Osteoblast (primary cell): ENCODE measurements around the gene BZW2. TPM values are rescaled to one million over a fixed set of nuclear protein-coding genes. Genes with fewer than 3 reads are reported as not detected.

Experiments
- DNase-seq: peaks from one replicate; pipeline ENCODE4 v3.0.0; 2011; ENCODE audit warnings: low spot score, mixed read lengths; ENCODE audit not compliant: insufficient read length; ENCODE audit errors: missing footprints
- H2AFZ ChIP-seq: 2 replicates; pipeline ENCODE4 v1.6.0; 2011; ENCODE audit warnings: mild to moderate bottlenecking, low read length
- H3K27ac ChIP-seq: 2 replicates; pipeline ENCODE4 v1.5.1; 2011; ENCODE audit warnings: mild to moderate bottlenecking, low read depth, low read length, moderate library complexity
- H3K27me3 ChIP-seq: 2 replicates; pipeline ENCODE4 v1.6.0; 2012; ENCODE audit warnings: mild to moderate bottlenecking, control low read depth, inconsistent platforms, low read length, moderate library complexity; ENCODE audit not compliant: insufficient read depth
- H3K36me3 ChIP-seq: 2 replicates; pipeline ENCODE4 v1.5.1; 2011; ENCODE audit warnings: mild to moderate bottlenecking, low read length, control low read depth, moderate library complexity; ENCODE audit not compliant: insufficient read depth
- H3K4me1 ChIP-seq: 2 replicates; pipeline ENCODE4 v1.5.1; 2011; ENCODE audit warnings: mild to moderate bottlenecking, low read length, control low read depth, moderate library complexity; ENCODE audit not compliant: insufficient read depth
- H3K4me2 ChIP-seq: 2 replicates; pipeline ENCODE4 v1.6.0; 2011; ENCODE audit warnings: mild to moderate bottlenecking, low read length; ENCODE audit not compliant: insufficient read depth
- H3K4me3 ChIP-seq: fragments of 200-600 bp; sonication (generic); 3 replicates; pipeline ENCODE4 v1.5.1; 2012; ENCODE audit warnings: mild to moderate bottlenecking, low read length, inconsistent platforms; ENCODE audit not compliant: insufficient read depth
- H3K79me2 ChIP-seq: 2 replicates; pipeline ENCODE4 v1.6.0; 2012; ENCODE audit warnings: mild to moderate bottlenecking, low read length, control low read depth, inconsistent platforms; ENCODE audit not compliant: insufficient read depth
- H3K9me3 ChIP-seq: 2 replicates; pipeline ENCODE4 v1.5.1; 2011; ENCODE audit warnings: low read depth, low read length, control low read depth
- H4K20me1 ChIP-seq: 2 replicates; pipeline ENCODE4 v1.6.0; 2012; ENCODE audit warnings: mild to moderate bottlenecking, low read length, control low read depth; ENCODE audit not compliant: insufficient read depth
- total RNA-seq: library from RNA; depleted of rRNA; stranded (reverse); fragments of >200 nt; gene quantifications from 2 replicates; pipeline ENCODE4 v1.2.3, GENCODE V29; 2012
- TF ChIP-seq, protein P1 (sequence below): IDR thresholded peaks from 2 replicates; pipeline ENCODE4 v1.5.1; 2011; ENCODE audit warnings: mild to moderate bottlenecking, low read depth, low read length, moderate library complexity; ENCODE audit errors: extremely low read depth

BZW2 gene
- total RNA-seq = 45.4 and 52.8 TPM in 2 replicates

DNA sequence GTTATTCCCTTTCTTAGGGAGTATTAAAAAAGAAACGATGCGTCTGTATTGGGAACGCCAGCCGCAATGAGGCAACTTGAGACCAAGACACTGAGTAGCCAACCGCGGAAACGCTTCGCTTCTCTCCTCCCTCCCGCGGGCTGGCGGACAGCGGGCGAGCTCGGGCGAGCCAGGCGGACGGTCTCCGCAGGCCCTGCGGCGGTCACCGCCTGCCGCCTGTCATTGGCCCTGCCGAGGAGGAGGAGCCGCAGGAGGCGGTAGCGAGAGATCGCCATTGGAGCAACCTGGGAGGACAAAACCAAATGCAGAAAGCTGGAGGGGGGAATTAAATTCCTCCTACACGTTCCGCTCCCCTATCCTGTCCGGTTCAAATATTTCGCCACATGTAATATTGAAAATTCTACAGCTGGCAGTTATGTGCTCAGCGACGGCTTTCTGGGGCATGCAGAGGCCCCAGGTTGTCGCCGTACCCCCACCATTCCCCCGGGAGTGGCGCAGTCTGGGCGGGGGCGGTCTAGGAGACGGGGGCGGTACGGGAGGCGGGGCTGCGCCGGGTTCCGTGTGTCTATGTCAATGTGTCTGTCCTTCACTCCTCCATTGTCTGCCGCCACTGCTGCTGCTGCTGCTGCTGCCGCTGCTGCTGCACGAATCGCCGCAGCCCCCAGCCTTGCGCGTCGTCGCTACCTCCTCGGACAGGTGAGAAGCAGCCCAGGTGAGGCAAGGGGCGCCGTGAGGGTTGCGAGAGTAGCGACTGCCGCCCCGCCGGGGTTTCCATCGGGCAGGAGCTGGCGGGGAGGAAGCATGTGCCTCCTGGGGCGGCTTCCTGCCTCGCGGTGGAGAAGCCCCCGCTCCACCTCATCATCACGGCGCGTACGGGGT is at the start of gene BZW2, which contains the start of gene ANKMY2:
Gene BZW2 (plus strand): TSS at position 589 of the 879 bp plus-strand sequence. CDS start 19,263 bp downstream, outside the sequence.
Gene ANKMY2 (minus strand): TSS at position 162 of the 879 bp plus-strand sequence. CDS start 181 bp downstream, outside the sequence.
- Histone ChIP-seq H2AFZ (peak within 1 kb of the TSS; percentile 92), H3K36me3 (no peaks in the 10 kb centered on the region), H3K4me1 (peaks cover 38% of the 10 kb centered on the region), H3K27ac (peak within 1 kb of the TSS; percentile 96), H3K9me3 (no peaks in the 10 kb centered on the region), H3K27me3 (no peaks in the 10 kb centered on the region), H3K79me2 (peaks cover 90% of the 10 kb centered on the region), H4K20me1 (peaks cover 13% of the 10 kb centered on the region), H3K4me3 (peak within 1 kb of the TSS; percentile 91), H3K4me2 (peak within 1 kb of the TSS; percentile 90)
- TF ChIP-seq, protein P1, sequence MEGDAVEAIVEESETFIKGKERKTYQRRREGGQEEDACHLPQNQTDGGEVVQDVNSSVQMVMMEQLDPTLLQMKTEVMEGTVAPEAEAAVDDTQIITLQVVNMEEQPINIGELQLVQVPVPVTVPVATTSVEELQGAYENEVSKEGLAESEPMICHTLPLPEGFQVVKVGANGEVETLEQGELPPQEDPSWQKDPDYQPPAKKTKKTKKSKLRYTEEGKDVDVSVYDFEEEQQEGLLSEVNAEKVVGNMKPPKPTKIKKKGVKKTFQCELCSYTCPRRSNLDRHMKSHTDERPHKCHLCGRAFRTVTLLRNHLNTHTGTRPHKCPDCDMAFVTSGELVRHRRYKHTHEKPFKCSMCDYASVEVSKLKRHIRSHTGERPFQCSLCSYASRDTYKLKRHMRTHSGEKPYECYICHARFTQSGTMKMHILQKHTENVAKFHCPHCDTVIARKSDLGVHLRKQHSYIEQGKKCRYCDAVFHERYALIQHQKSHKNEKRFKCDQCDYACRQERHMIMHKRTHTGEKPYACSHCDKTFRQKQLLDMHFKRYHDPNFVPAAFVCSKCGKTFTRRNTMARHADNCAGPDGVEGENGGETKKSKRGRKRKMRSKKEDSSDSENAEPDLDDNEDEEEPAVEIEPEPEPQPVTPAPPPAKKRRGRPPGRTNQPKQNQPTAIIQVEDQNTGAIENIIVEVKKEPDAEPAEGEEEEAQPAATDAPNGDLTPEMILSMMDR = no peak
- DNase-seq = peak; percentile 98

DNA sequence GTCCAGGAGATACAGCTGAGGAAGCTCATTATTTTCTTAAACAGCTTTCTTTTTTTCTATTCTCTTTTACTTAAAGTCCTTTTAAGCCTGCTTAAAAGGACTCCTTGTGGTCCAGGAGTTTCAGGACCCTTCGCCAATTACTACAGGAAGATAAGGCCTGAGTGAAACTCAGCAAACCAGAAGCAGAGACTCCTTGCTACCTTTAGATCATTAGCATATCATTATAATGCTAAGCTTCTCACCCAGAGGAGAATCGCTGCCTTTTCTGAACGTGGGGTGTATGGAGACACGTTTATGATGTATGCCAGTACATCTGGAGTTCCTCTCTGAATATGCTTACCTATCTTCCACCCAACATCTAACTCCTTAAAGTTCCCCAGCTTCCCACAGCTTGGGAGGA is 48.0 kb upstream of the BZW2 start:
- H2AFZ ChIP-seq = no peak overlapping the region
- H4K20me1 ChIP-seq = no peaks in the 10 kb centered on the region
- TF ChIP-seq, protein P1 = no peak
- peaks cover 32% of the 10 kb centered on the region for H3K36me3 ChIP-seq
- no peak overlapping the region for H3K27ac ChIP-seq
- no peaks in the 10 kb centered on the region for H3K79me2 ChIP-seq
- H3K9me3 ChIP-seq = no peaks in the 10 kb centered on the region
- no peak for DNase-seq
- no peak overlapping the region for H3K4me2 ChIP-seq
- no peak overlapping the region for H3K4me3 ChIP-seq
- no peaks in the 10 kb centered on the region for H3K27me3 ChIP-seq
- no peaks in the 10 kb centered on the region for H3K4me1 ChIP-seq

DNA sequence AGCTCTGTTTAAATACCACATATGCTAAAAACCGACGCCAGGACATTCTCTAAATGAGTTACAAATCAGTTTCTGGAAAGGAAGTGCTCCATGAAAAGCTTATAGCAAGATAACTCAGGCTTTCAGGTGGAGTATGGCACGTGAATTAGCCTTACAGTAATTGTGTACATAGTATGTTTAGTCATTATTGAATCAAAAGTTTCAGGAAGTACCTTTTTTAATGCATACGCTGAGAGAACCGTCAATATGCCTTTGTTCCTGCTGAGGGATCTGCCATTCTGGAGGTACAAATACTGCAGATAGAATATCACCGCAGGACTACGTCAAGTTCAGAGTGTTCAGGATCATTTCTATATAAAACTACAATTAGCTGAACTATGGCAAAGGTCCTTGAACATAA is 46.1 kb upstream of the BZW2 start:
- H3K4me2 ChIP-seq = no peak overlapping the region
- no peak overlapping the region for H3K27ac ChIP-seq
- TF ChIP-seq, protein P1 = no peak
- no peak overlapping the region for H2AFZ ChIP-seq
- no peak for DNase-seq
- no peaks in the 10 kb centered on the region for H3K27me3 ChIP-seq
- H4K20me1 ChIP-seq = no peaks in the 10 kb centered on the region
- H3K79me2 ChIP-seq = no peaks in the 10 kb centered on the region
- no peak overlapping the region for H3K4me3 ChIP-seq
- H3K9me3 ChIP-seq = no peaks in the 10 kb centered on the region
- H3K4me1 ChIP-seq = no peaks in the 10 kb centered on the region
- H3K36me3 ChIP-seq = peaks cover 36% of the 10 kb centered on the region

DNA sequence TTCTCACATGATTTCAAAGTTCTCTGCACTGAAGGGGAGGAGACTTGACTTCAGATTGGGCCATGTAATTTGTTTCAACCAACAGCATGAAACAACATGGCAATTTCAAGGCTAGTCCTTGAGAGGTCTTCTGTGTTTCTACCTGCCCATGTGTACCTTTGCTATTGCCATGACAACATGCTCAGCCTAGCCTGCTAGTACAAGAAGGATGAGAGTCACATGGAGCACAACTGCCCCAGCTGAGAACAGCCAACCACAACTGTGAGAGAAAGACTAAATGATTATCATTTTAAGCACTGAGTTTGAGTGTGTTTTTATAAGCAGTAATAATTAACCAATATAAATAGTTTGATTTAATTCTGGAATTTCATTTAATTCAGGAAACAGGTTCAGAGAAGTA is 42.3 kb upstream of the BZW2 start:
- no peaks in the 10 kb centered on the region for H4K20me1 ChIP-seq
- no peak overlapping the region for H3K27ac ChIP-seq
- H3K79me2 ChIP-seq = no peaks in the 10 kb centered on the region
- no peaks in the 10 kb centered on the region for H3K27me3 ChIP-seq
- no peaks in the 10 kb centered on the region for H3K9me3 ChIP-seq
- peaks cover 39% of the 10 kb centered on the region for H3K36me3 ChIP-seq
- TF ChIP-seq, protein P1 = no peak
- H2AFZ ChIP-seq = no peak overlapping the region
- H3K4me2 ChIP-seq = no peak overlapping the region
- no peak for DNase-seq
- H3K4me3 ChIP-seq = no peak overlapping the region
- no peaks in the 10 kb centered on the region for H3K4me1 ChIP-seq
